GM23338 (cell line): ENCODE measurements around the gene XIRP2.

ENCODE experiments used
- EZH2 ChIP-seq: fragments of 200-600 bp; sonication (generic); IDR thresholded peaks from one replicate; pipeline ENCODE4 v1.8.0; 2017; ENCODE audit warnings: antibody characterized with exemption, mild to moderate bottlenecking, low read depth; ENCODE audit not compliant: unreplicated experiment
- JUNB ChIP-seq: IDR thresholded peaks from one replicate; pipeline ENCODE4 v1.6.1; 2016; ENCODE audit warnings: antibody characterized with exemption; ENCODE audit not compliant: unreplicated experiment
- POLR2AphosphoS5 ChIP-seq: IDR thresholded peaks from 2 replicates; pipeline ENCODE4 v1.6.1; 2016; ENCODE audit warnings: antibody characterized with exemption, low read depth
- TF ChIP-seq, protein P1 (sequence below), 2 experiments: fragments of 200-600 bp in 1 of 2; sonication (generic) in 1 of 2; conservative IDR thresholded peaks; 2 replicates each; pipeline versions ENCODE4 v1.5.1 to v1.6.1; 2016 to 2017; ENCODE audit warnings: antibody characterized with exemption in 2 of 2, low read depth in 2 of 2, mild to moderate bottlenecking in 2 of 2, moderate library complexity in 1 of 2

- TF ChIP-seq, protein P1, sequence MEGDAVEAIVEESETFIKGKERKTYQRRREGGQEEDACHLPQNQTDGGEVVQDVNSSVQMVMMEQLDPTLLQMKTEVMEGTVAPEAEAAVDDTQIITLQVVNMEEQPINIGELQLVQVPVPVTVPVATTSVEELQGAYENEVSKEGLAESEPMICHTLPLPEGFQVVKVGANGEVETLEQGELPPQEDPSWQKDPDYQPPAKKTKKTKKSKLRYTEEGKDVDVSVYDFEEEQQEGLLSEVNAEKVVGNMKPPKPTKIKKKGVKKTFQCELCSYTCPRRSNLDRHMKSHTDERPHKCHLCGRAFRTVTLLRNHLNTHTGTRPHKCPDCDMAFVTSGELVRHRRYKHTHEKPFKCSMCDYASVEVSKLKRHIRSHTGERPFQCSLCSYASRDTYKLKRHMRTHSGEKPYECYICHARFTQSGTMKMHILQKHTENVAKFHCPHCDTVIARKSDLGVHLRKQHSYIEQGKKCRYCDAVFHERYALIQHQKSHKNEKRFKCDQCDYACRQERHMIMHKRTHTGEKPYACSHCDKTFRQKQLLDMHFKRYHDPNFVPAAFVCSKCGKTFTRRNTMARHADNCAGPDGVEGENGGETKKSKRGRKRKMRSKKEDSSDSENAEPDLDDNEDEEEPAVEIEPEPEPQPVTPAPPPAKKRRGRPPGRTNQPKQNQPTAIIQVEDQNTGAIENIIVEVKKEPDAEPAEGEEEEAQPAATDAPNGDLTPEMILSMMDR (conservative IDR thresholded peaks at IDR 0.05; ENCODE audit: low read depth in 2 of 2), result no peak
- TF ChIP-seq POLR2AphosphoS5 (no peak), EZH2 (no peak), JUNB (no peak)
These were observed 215.5 kb downstream of the XIRP2 start for GRCh38 chr2:167103757-167104133.
